HK-2 (cell line): ENCODE data around the gene AFP.

Experiments used
- DNase-seq: peaks from one replicate; pipeline ENCODE4 v3.0.0-alpha.2; 2018; ENCODE audit not compliant: unreplicated experiment

Gene AFP

GRCh38 chr4:73414936-73415271 is 21.1 kb upstream of the AFP start:
- DNase-seq = no peak

- no peak for DNase-seq
These were observed 20.2 kb upstream of the AFP start for GRCh38 chr4:73415807-73416238.

- DNase-seq = no peak
These were observed 19.5 kb upstream of the AFP start for GRCh38 chr4:73416423-73417087.

GRCh38 chr4:73417342-73417741 is 18.7 kb upstream of the AFP start:
- no peak for DNase-seq

GRCh38 chr4:73417973-73418372 is 18.0 kb upstream of the AFP start:
- no peak for DNase-seq

- no peak for DNase-seq
These were observed 17.3 kb upstream of the AFP start for GRCh38 chr4:73418677-73419076.

- no peak for DNase-seq
These were observed 16.6 kb upstream of the AFP start for GRCh38 chr4:73419106-73420038.

- no peak for DNase-seq
These were observed 15.4 kb upstream of the AFP start for GRCh38 chr4:73420615-73421014.

GRCh38 chr4:73421708-73422457 is 14.1 kb upstream of the AFP start:
- no peak for DNase-seq

- no peak for DNase-seq
These were observed 13.6 kb upstream of the AFP start for GRCh38 chr4:73422458-73422752.

- no peak for DNase-seq
These were observed 12.8 kb upstream of the AFP start for GRCh38 chr4:73423184-73423583.

GRCh38 chr4:73426666-73427065 is 9.4 kb upstream of the AFP start:
- no peak for DNase-seq

GRCh38 chr4:73429118-73429517 is 6.9 kb upstream of the AFP start:
- no peak for DNase-seq

- DNase-seq = no peak
These were observed 6.0 kb upstream of the AFP start for GRCh38 chr4:73429826-73430587.

- no peak for DNase-seq
These were observed 4.2 kb upstream of the AFP start for GRCh38 chr4:73431813-73432168.

- no peak for DNase-seq
These were observed 3.6 kb upstream of the AFP start for GRCh38 chr4:73432169-73433000.

- DNase-seq = no peak
These were observed 2.9 kb upstream of the AFP start for GRCh38 chr4:73433140-73433539.

GRCh38 chr4:73434311-73434710 is 1.7 kb upstream of the AFP start:
- no peak for DNase-seq

GRCh38 chr4:73436674-73437557 is 895 bp downstream of the AFP start:
- no peak for DNase-seq

GRCh38 chr4:73437558-73437956 is 1.5 kb downstream of the AFP start:
- DNase-seq = no peak
